Measurements from ENCODE around the gene P2RY14. TPM values are rescaled to one million over a fixed set of nuclear protein-coding genes. Genes with fewer than 3 reads are reported as not detected.

The P2RY14 gene
- total RNA-seq, 1 donor from 2014 or later: 1.5 TPM

DNA sequence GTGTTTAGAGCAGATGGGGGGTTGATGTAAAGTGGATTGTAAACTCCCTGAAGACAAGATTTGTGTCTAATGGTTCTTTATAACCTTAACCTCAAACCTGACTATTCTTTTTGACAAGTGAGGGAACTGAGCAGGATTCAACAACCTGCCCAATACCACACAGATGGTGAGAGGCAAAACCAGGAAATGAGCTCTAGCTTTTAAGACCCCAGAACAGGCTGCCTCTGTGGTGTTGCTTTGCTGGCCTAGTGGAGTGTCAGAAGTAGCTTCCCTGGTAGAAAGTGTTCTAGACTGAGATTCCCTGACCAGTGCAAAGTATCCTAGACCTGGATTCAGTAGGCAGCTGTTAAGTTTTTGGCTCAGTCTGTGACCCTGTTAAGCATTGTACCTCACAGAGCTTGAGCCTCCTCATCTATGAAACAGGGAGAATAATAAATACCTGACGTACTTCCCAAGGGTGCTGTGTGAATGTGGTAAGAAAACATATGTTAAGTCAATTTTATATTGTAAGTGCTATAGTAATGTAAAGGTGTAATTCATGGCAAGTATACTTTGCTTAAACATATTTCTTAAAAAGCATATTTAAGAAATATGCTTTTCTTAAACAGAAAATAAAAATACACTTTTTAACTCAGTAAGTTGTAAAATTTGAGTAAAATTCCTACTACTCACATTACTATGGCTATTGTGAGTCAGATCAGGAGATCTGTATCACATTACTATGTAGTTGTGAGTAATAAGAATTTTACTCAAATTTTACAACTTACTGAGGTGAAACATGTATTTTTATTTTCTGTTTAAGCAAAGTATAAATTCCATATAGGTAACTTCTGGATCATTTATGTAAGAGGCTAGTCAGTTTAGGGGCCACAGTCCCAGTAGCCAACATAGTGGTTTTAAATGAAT is 29.5 kb upstream of the P2RY14 start:
- H3K36me3 Mint-ChIP-seq (ENCODE audit: low read depth): no peaks in the 10 kb centered on the region
- TF ChIP-seq CTCF (IDR thresholded peaks at IDR 0.05): no peak
- H3K27ac Mint-ChIP-seq: no peak overlapping the region
- CTCF ChIA-PET: interaction anchor here (1.0 to 1.5 kb wide), 2 partner anchors 15 to 21 kb away, joined by 4 to 5 read pairs; no protein-coding TSS in a partner anchor
- intact Hi-C loops (cut with micrococcal nuclease): no loop called here
- H3K4me1 Mint-ChIP-seq: no peaks in the 10 kb centered on the region
- POLR2A ChIA-PET: no interaction called here
- DNase-seq (no peak), ATAC-seq (ENCODE audit: low read depth) (no peak)
- H3K9me3 Mint-ChIP-seq: no peaks in the 10 kb centered on the region
- peaks cover 3% of the 10 kb centered on the region for H3K27me3 Mint-ChIP-seq
- H3K4me3 Mint-ChIP-seq: no peak overlapping the region

- H3K9me3 Mint-ChIP-seq: no peaks in the 10 kb centered on the region
- ChIA-PET POLR2A (no interaction called here), CTCF (interaction anchor here (1.0 to 1.5 kb wide), 2 partner anchors 14 to 21 kb away, joined by 4 to 5 read pairs; no protein-coding TSS in a partner anchor)
- no peak for ATAC-seq (ENCODE audit: low read depth)
- TF ChIP-seq CTCF (IDR thresholded peaks at IDR 0.05): no peak
- no peak overlapping the region for H3K4me3 Mint-ChIP-seq
- intact Hi-C loops (cut with micrococcal nuclease): no loop called here
- H3K36me3 Mint-ChIP-seq (ENCODE audit: low read depth): no peaks in the 10 kb centered on the region
- DNase-seq: no peak
- no peak overlapping the region for H3K27ac Mint-ChIP-seq
- peaks cover 3% of the 10 kb centered on the region for H3K27me3 Mint-ChIP-seq
- no peaks in the 10 kb centered on the region for H3K4me1 Mint-ChIP-seq
Measured at GRCh38 chr3:151307131-151307530, 28.8 kb upstream of the P2RY14 start.

DNA sequence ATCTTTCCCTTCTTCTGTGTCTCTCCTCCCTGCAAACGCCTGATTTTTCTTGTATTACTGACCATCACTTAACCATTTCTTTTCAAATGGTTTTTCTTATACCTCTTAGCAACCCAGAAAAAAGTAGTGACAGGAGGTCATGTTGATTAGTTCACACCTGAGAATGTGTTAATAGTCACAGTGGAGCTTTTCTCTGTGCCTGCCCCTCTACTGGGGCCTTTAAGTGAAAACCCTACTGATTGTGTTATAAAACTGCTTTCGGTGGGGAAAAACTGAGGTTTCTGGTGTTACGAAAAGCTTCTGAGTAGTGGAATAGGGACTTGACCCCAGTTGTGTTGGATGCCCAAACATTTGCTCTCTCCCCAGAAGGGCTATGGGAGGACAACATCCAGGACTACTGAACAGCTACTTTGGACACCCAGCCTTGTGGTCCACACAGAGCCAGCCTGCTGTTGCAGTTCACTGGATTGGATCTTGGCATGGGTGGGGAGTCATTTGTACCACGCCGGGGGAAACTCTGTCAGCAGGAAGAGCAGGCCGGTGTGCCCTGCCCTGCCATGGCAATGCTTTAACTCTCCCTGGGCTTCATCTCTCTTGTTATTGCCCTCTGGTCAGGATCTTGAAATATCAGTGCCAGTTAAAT is 27.9 kb upstream of the P2RY14 start:
- H3K36me3 Mint-ChIP-seq (ENCODE audit: low read depth): no peaks in the 10 kb centered on the region
- CTCF ChIA-PET: interaction anchor here (1.5 kb wide), 1 partner anchor 22 kb away, joined by 5 read pairs; no protein-coding TSS in a partner anchor
- no peak for ATAC-seq (ENCODE audit: low read depth)

DNA sequence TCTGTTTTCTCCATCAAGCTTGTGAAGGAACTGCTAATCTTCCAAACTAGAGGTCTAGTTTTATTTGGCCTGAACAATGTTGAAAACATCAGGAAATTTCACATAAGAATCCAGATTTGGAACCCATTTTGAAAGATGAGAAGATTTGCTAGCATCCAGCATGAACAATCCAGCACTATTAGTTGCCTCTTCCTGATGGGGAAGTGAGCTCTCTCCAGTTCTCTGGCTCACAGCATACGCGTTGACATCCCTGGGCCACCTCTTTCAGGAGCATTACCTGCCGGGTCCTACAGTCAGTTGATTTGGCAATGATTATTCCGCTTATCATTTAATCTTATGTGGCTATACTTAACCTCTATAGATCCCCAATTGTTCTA is 27.4 kb upstream of the P2RY14 start:
- ATAC-seq (ENCODE audit: low read depth) (no peak), DNase-seq (no peak)
- ChIA-PET CTCF (interaction anchor here (0.6 kb wide), 1 partner anchor 138 kb away, joined by 3 read pairs; no protein-coding TSS in a partner anchor), POLR2A (no interaction called here)
- intact Hi-C loops (cut with micrococcal nuclease): no loop called here
- Mint-ChIP-seq H3K4me1 (no peaks in the 10 kb centered on the region), H3K27me3 (peaks cover 5% of the 10 kb centered on the region), H3K27ac (no peak overlapping the region), H3K36me3 (ENCODE audit: low read depth) (no peaks in the 10 kb centered on the region), H3K4me3 (no peak overlapping the region), H3K9me3 (no peaks in the 10 kb centered on the region)
- no peak for TF ChIP-seq CTCF (IDR thresholded peaks at IDR 0.05)

More for the DNA sequence above, 27.9 kb upstream of the P2RY14 start:
- POLR2A ChIA-PET: no interaction called here
- no peak for TF ChIP-seq CTCF (IDR thresholded peaks at IDR 0.05)
- Mint-ChIP-seq H3K4me1 (no peaks in the 10 kb centered on the region), H3K4me3 (no peak overlapping the region), H3K9me3 (no peaks in the 10 kb centered on the region), H3K27me3 (peaks cover 3% of the 10 kb centered on the region), H3K27ac (no peak overlapping the region)
- intact Hi-C loops (cut with micrococcal nuclease): no loop called here
- DNase-seq: no peak
